K562 (cell line): Measurements from ENCODE around the gene ARHGAP12. TPM values are rescaled to one million over a fixed set of nuclear protein-coding genes. Genes with fewer than 3 reads are reported as not detected.

ENCODE experiments used
- ATF4 ChIP-seq: fragments of 450-650 bp; formaldehyde crosslinking; IDR thresholded peaks from 2 replicates; pipeline ENCODE4 v1.4.0; 2022; ENCODE audit warnings: mild to moderate bottlenecking, moderate library complexity
- DDX20 ChIP-seq: fragments of 450-650 bp; IDR thresholded peaks from 2 replicates; pipeline ENCODE4 v1.6.1; 2016; ENCODE audit warnings: missing genetic modification characterization, low read depth, mild to moderate bottlenecking, missing compliant biosample characterization, moderate library complexity
- E2F3 ChIP-seq: fragments of 250-450 bp; sonication (Bioruptor Pico); IDR thresholded peaks from 2 replicates; pipeline ENCODE4 v1.4.0; 2020; ENCODE audit warnings: mild to moderate bottlenecking
- ELF1 ChIP-seq: fragments of 200-800 bp; sonication (Bioruptor generic); IDR thresholded peaks from 2 replicates; pipeline ENCODE4 v1.6.1; 2016; ENCODE audit warnings: missing genetic modification characterization, missing compliant biosample characterization
- HMG20A ChIP-seq: fragments of 450-650 bp; formaldehyde crosslinking; conservative IDR thresholded peaks from 2 replicates; pipeline ENCODE4 v1.4.0; 2020; ENCODE audit warnings: mild to moderate bottlenecking, mixed read lengths
- JUN ChIP-seq, 2 experiments: sonication (generic) in 1 of 2; formaldehyde crosslinking in 1 of 2; IDR thresholded peaks; 2 replicates each; pipeline versions ENCODE4 v1.6.1 to v1.8.0; 2012 to 2022; ENCODE audit warnings: borderline replicate concordance in 2 of 2, mild to moderate bottlenecking in 2 of 2, improper control_type of control experiment in 1 of 2, low read depth in 1 of 2, low read length in 1 of 2, missing genetic modification reagents in 1 of 2
- MECOM ChIP-seq: fragments of 250-450 bp; sonication (Bioruptor Pico); IDR thresholded peaks from 2 replicates; pipeline ENCODE4 v1.8.0; 2022; ENCODE audit warnings: inconsistent platforms
- MLLT1 ChIP-seq, 2 experiments: fragments of 450-650 bp; IDR thresholded peaks; 2 replicates each; pipeline ENCODE4 v1.6.1; 2016
- MNT ChIP-seq, 2 experiments: fragments of 450-650 bp; conservative IDR thresholded peaks; 2 replicates each; pipeline ENCODE4 v1.6.1; 2017; ENCODE audit warnings: mild to moderate bottlenecking in 2 of 2, moderate library complexity in 2 of 2
- PBX2 ChIP-seq, 2 experiments: IDR thresholded peaks in 1 of 2; conservative IDR thresholded peaks in 1 of 2; 2 replicates each; pipeline ENCODE4 v1.6.1; 2016; ENCODE audit warnings: low read depth in 2 of 2, mild to moderate bottlenecking in 1 of 2, missing compliant biosample characterization in 1 of 2, missing genetic modification characterization in 1 of 2, moderate library complexity in 1 of 2
- PHF8 ChIP-seq: fragments of 200-600 bp; sonication (generic); IDR thresholded peaks from 2 replicates; pipeline ENCODE4 v1.6.1; 2012; ENCODE audit warnings: mixed run types, mild to moderate bottlenecking, inconsistent platforms, low read length, moderate library complexity, borderline replicate concordance
- POLR2B ChIP-seq: fragments of 450-650 bp; IDR thresholded peaks from 2 replicates; pipeline ENCODE4 v1.6.1; 2018; ENCODE audit warnings: low read depth; ENCODE audit not compliant: partially characterized antibody
- SMAD4 ChIP-seq: fragments of 250-450 bp; sonication (Bioruptor Pico); conservative IDR thresholded peaks from 2 replicates; pipeline ENCODE4 v1.8.0; 2021; ENCODE audit warnings: inconsistent platforms, mild to moderate bottlenecking, moderate library complexity
- SMARCA4 ChIP-seq: fragments of 450-650 bp; IDR thresholded peaks from 2 replicates; pipeline ENCODE4 v1.6.1; 2016
- SNRNP70 ChIP-seq: fragments of 200-400 bp; formaldehyde crosslinking; optimal IDR thresholded peaks from 2 replicates; pipeline ENCODE3; 2017; ENCODE audit warnings: low read depth, low read length
- ZNF311 ChIP-seq: fragments of 250-450 bp; sonication (Bioruptor Pico); IDR thresholded peaks from 2 replicates; pipeline ENCODE4 v1.4.0; 2020; ENCODE audit warnings: mild to moderate bottlenecking, moderate library complexity
- ZNF583 ChIP-seq: fragments of 250-450 bp; sonication (Bioruptor Pico); IDR thresholded peaks from 2 replicates; pipeline ENCODE4 v1.4.0; 2020
- ZNF764 ChIP-seq: fragments of 250-450 bp; sonication (Bioruptor Pico); IDR thresholded peaks from 2 replicates; pipeline ENCODE4 v1.4.0; 2020; ENCODE audit warnings: low read depth, mild to moderate bottlenecking, moderate library complexity
- ZSCAN29 ChIP-seq: fragments of 450-650 bp; IDR thresholded peaks from 2 replicates; pipeline ENCODE4 v1.6.1; 2017
- polyA plus RNA-seq, 8 experiments: library from polyadenylated mRNA; depleted of rRNA in 4 of 8; stranded (reverse) in 5 of 8; unstranded in 3 of 8; fragments of >200 nt; fragmentation: Nextera tagmentation in 2 of 8; fragmentation: Illumina TruSeq in 1 of 8; extraction: Ambion mirVana in 2 of 8; extraction: Trizol in 1 of 8; gene quantifications; 2 replicates each; pipeline versions ENCODE4 v1.2.1 to v1.2.3, GENCODE V29; 2011 to 2014; ENCODE audit warnings: inconsistent platforms in 1 of 8, missing spikeins in 1 of 8
- total RNA-seq, 7 experiments: library from RNA; depleted of rRNA in 6 of 7; stranded (reverse); fragments of >200 nt in 6 of 7; fragmentation: Illumina TruSeq in 2 of 7; extraction: Trizol in 2 of 7; gene quantifications; 2 replicates each; pipeline versions ENCODE4 v1.2.1 to v1.2.3, GENCODE V29; 2011 to 2021; ENCODE audit warnings: low replicate concordance in 1 of 7

The ARHGAP12 gene
- total and polyA plus RNA-seq, 9 of the 15 experiments (the other 6 are each of a cell fraction or from before 2014, with no cell fraction given) = 4.4 to 18.7 (median 10.1) TPM

GRCh38 chr10:31947144-31947926 lies 18.7 kb upstream of the ARHGAP12 start (continued):
- TF ChIP-seq ZSCAN29 (no peak), ZNF583 (CRISPR knock-in tag) (no peak), ZNF764 (no peak), HMG20A (CRISPR knock-in tag) (no peak), MNT (conservative IDR thresholded peaks at IDR 0.05) (0 out of 4 replicates have a peak, but pooled peaks of 1 of the 2 experiments have one; percentile 13), ATF4 (0 out of 2 replicates have a peak, but pooled peaks have one; percentile 8), SNRNP70 (no peak), POLR2B (no peak), ELF1 (peak; percentile 85), SMAD4 (CRISPR knock-in tag) (no peak; the same call in none of the 2 replicates), JUN (IDR thresholded peaks at IDR 0.05; ENCODE audit: borderline replicate concordance, low read depth, low read length) (no peak), JUN (CRISPR knock-in tag; IDR thresholded peaks at IDR 0.05; ENCODE audit: borderline replicate concordance) (no peak), PHF8 (no peak), ZNF311 (CRISPR knock-in tag) (no peak), MLLT1 (IDR thresholded peaks at IDR 0.05) (0 out of 4 replicates have a peak, but pooled peaks of 1 of the 2 experiments have one; percentile 17), MECOM (CRISPR knock-in tag) (peak; percentile 5), E2F3 (CRISPR knock-in tag) (no peak), DDX20 (peak; percentile 42; the same call in 1 of the 2 replicates), PBX2 (CRISPR knock-in tag; IDR thresholded peaks at IDR 0.05; ENCODE audit: low read depth) (no peak), PBX2 (tag; conservative IDR thresholded peaks at IDR 0.05; ENCODE audit: low read depth) (no peak), SMARCA4 (peak; percentile 39; the same call in 1 of the 2 replicates)
